Activated naive CD8-positive, alpha-beta T cell treated with anti-CD3 and anti-CD28 coated beads, Interleukin-2, amount 50 U/mL, for 24 hours (primary cell): ENCODE measurements around the gene SOHLH1.
"Not testable (repeated sequence)": the region's sequence is repeated elsewhere in the genome, so short reads cannot be mapped to it uniquely, and the experiment has no call there.

Experiments
- ATAC-seq: fragments of 150-1000 bp; cut with Tn5 transposase; one replicate; pipeline ENCODE4 v1.10.0; 2021
- DNase-seq: peaks from one replicate; pipeline ENCODE4 v3.0.0; 2021
- H3K27ac Mint-ChIP-seq: one replicate; pipeline ENCODE4 v1.8.0; 2021; ENCODE audit warnings: mild to moderate bottlenecking, mixed read lengths
- H3K27me3 Mint-ChIP-seq: one replicate; pipeline ENCODE4 v1.8.0; 2021; ENCODE audit warnings: mixed read lengths
- H3K36me3 Mint-ChIP-seq: one replicate; pipeline ENCODE4 v1.8.0; 2021; ENCODE audit warnings: low read depth, mixed read lengths
- H3K4me1 Mint-ChIP-seq: one replicate; pipeline ENCODE4 v1.8.0; 2021; ENCODE audit warnings: mixed read lengths
- H3K4me3 Mint-ChIP-seq: one replicate; pipeline ENCODE4 v1.8.0; 2021; ENCODE audit warnings: mild to moderate bottlenecking, moderate library complexity, mixed read lengths
- H3K9me3 Mint-ChIP-seq: one replicate; pipeline ENCODE4 v1.8.0; 2021; ENCODE audit warnings: mixed read lengths

The SOHLH1 gene

DNA sequence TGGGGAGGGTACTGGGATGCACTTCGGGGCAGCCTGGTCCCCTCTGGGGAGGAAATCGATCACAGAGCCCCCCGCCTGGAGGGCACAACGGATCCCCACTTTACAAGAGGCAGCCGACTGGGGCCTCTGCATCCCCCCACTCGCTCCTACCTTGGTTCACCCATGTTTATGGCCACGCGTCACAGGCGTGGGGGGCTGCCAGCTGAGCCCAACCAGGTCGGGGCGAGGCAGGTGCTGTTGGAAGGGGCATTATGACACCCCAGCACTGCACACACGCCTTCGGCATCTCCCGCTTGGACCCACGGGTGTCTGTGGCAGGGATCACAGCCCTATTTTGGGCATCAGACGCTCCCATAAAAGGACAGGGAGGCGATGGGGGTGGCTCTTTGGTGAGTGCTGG lies 14.6 kb downstream of the SOHLH1 start:
- Mint-ChIP-seq H3K27ac (no peak overlapping the region), H3K4me1 (no peaks in the 10 kb centered on the region), H3K27me3 (no peaks in the 10 kb centered on the region), H3K36me3 (no peaks in the 10 kb centered on the region), H3K4me3 (no peak overlapping the region), H3K9me3 (no peaks in the 10 kb centered on the region)
- no peak for DNase-seq
- no peak for ATAC-seq

DNA sequence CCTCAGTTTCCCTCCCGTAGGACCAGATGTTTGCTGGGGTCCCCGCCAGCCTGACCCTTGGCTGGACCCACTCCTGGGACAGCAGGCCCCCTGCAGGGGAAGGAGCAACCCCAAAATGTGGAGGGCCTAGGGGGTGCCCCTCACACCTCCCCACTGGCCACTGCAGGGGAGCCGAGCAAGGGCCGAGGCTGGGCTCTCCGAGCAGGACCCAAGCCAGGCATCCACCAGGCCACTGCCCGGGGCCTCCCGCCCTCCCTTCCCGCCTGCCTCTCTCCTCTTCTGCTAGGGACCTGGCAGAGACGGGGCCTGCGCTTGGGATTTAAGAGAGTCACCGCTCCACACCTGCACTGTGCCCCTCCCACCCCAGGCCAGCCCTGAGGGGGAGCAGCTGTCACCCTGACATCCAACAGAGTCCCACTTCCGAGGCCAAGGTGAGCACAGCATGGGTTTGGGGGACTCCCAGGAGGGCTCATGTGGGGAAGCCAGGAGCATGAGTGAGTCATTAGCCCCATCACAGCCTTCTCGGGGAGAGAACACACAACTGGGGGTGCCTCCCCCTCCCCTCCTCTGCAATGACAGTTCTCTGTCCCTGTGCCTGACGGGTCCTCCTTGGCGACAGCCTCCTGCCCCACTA lies 15.8 kb downstream of the SOHLH1 start:
- H3K4me1 Mint-ChIP-seq = no peaks in the 10 kb centered on the region
- ATAC-seq = no peak
- no peaks in the 10 kb centered on the region for H3K9me3 Mint-ChIP-seq
- no peaks in the 10 kb centered on the region for H3K36me3 Mint-ChIP-seq
- H3K27ac Mint-ChIP-seq = no peak overlapping the region
- no peaks in the 10 kb centered on the region for H3K27me3 Mint-ChIP-seq
- H3K4me3 Mint-ChIP-seq = no peak overlapping the region
- no peak for DNase-seq

DNA sequence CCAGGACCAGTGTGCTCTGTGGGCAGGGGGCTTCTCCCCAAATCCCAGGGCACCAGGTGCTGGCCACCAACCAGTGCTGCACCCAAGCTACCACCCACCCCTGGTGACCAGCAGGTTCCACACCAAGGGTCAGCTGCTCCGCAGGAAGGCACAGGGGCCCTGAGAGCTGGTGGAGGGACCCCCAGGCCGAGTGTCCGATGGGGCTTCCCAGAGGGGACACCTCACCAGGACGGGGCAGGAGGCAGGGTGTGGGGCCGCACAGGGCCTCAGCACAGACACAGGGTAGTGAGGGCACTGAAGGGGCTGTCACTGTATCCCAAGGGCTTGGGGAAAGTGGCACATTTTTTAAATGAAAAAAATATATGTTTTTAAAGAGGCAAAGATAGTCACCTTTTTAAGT lies 18.1 kb downstream of the SOHLH1 start:
- Mint-ChIP-seq H3K4me1 (no peaks in the 10 kb centered on the region), H3K4me3 (no peak overlapping the region), H3K27me3 (no peaks in the 10 kb centered on the region), H3K27ac (no peak overlapping the region), H3K36me3 (no peaks in the 10 kb centered on the region), H3K9me3 (no peaks in the 10 kb centered on the region)
- no peak for ATAC-seq
- DNase-seq = no peak

DNA sequence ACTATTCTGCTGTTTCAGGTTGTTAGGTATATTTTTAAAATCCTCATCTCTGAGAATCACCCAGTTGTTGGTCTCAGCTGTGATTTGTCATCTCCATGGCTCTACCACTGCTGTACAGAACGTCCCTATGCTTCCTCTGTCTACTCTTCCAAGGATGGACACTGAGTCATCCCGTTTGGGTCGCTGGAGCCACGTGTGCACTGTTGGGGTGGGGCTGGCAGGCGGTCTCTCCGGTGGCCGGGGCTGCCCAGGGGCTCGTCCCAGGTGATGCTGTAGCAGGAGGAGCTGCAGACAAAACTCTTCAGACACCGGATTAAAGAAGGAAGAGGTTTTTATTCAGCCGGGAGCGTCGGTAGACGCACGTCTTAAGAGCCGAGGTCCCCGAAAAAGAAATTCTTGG lies 19.2 kb downstream of the SOHLH1 start:
- Mint-ChIP-seq H3K9me3 (no peaks in the 10 kb centered on the region), H3K27me3 (peaks cover 2% of the 10 kb centered on the region), H3K4me1 (no peaks in the 10 kb centered on the region), H3K4me3 (no peak overlapping the region), H3K27ac (no peak overlapping the region), H3K36me3 (no peaks in the 10 kb centered on the region)
- ATAC-seq = no peak
- no peak for DNase-seq

DNA sequence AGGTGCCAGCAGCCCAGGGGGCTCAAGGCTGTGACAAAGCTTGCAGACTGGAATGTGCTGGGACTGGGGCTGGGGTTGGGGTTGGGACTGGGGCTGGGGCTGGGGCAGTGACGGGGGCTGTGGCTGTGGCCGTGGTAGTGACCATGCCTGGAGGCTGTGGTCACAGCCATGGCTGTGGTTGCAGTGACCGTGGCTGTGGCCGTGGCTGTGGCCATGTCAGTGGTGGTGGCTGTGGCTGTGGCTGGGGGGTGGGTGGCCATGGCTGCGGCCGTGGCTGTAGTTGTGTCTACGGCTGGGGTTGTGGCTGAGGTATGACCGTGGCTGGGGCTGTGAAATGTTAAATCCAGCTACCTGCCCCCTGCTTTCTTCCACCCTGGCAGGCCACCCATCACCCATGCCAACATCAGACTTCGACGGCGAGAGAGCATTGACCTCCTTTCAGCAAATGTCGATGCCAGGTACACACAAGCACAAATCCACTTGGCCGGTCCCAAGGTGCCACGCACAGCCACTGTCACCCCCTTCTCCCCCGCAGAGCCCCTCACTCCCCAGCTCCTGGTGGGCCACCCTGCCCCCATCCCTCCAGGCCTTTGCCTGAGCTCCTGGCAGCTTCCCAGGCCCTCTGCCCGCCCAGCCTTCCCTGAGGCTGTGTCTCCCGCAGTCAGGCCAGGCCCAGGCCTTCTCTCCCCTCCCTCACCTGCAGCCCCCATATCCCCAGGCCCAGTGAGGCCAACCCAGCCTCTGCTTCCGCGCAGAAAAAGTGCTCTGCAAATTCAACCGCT lies 20.9 kb downstream of the SOHLH1 start:
- H3K9me3 Mint-ChIP-seq = no peaks in the 10 kb centered on the region
- DNase-seq = no peak
- H3K27me3 Mint-ChIP-seq = peaks cover 2% of the 10 kb centered on the region
- H3K4me3 Mint-ChIP-seq = no peak overlapping the region
- no peaks in the 10 kb centered on the region for H3K4me1 Mint-ChIP-seq
- no peak for ATAC-seq
- no peak overlapping the region for H3K27ac Mint-ChIP-seq
- no peaks in the 10 kb centered on the region for H3K36me3 Mint-ChIP-seq

DNA sequence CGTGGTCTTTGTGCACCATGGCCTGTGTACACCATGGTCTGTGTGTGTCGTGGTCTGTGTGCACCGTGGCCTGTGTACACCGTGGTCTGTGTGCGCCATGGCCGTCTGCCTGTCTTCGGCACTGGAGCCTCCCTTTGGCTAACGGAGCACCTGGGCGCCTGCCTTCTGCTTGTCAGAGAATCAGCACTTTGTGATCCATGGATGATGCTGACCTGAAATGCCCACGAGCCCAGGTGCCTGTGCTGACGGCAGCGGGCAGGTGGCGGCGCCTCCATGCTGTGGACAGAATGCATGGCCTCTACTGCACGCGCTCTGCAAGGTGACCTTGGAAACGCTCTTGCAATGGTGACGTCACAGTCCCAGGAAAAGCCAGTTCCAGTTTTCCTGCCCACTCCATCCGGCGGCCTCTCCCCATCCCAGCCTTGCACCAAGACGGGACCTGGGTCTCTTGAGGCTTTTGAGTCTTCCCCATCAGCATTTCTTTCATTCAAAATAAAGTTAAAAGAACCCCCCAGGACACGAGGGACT lies 21.6 kb downstream of the SOHLH1 start:
- H3K9me3 Mint-ChIP-seq = no peaks in the 10 kb centered on the region
- no peaks in the 10 kb centered on the region for H3K4me1 Mint-ChIP-seq
- no peak for ATAC-seq
- H3K36me3 Mint-ChIP-seq = no peaks in the 10 kb centered on the region
- H3K27me3 Mint-ChIP-seq = peaks cover 2% of the 10 kb centered on the region
- H3K4me3 Mint-ChIP-seq = no peak overlapping the region
- DNase-seq = no peak
- H3K27ac Mint-ChIP-seq = no peak overlapping the region

DNA sequence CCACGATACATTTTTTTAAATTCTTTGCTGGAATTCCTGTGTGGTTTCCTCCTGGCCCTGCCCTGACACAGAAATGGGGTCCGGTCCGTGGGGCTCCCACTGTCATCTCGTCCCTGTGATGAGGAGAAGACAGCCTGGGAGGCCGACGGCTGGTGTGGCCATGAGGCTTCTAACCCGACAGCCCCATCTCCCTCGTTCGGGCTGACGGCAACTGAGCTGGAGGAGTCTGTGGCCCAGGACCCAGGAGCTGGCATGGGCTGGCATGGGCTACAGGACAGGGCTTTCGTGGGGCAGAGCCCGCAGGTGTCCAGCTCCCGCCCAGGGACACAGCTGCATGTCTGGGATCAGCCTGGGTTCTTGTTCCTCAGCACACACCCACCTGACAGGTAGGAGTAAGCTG lies 22.4 kb downstream of the SOHLH1 start:
- no peak overlapping the region for H3K4me3 Mint-ChIP-seq
- H3K9me3 Mint-ChIP-seq = no peaks in the 10 kb centered on the region
- H3K36me3 Mint-ChIP-seq = no peaks in the 10 kb centered on the region
- no peaks in the 10 kb centered on the region for H3K4me1 Mint-ChIP-seq
- ATAC-seq = no peak
- H3K27me3 Mint-ChIP-seq = peaks cover 5% of the 10 kb centered on the region
- H3K27ac Mint-ChIP-seq = no peak overlapping the region
- DNase-seq = no peak

DNA sequence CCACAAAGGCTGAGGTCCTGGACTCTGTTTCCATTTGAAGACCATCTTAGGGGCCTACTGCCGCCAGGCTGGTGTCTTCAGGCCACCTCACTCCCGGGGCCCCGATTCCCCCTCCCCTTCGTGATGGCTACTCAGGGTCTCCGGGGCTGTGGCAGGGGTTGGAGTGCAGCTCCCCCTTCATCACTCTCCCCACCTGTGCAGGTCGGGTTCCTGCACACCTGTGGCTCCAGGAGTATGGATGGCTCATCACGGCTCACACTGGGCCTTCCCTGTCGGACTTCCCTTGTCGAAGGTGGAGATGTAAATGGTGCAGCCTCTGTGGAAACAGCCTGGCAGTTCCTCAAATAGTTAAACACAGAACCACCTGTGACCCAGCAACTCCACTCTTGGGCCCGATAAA lies 24.3 kb downstream of the SOHLH1 start:
- ATAC-seq = no peak
- H3K4me3 Mint-ChIP-seq = no peak overlapping the region
- H3K9me3 Mint-ChIP-seq = no peaks in the 10 kb centered on the region
- H3K27me3 Mint-ChIP-seq = peaks cover 5% of the 10 kb centered on the region
- no peak for DNase-seq
- no peaks in the 10 kb centered on the region for H3K4me1 Mint-ChIP-seq
- no peak overlapping the region for H3K27ac Mint-ChIP-seq
- H3K36me3 Mint-ChIP-seq = no peaks in the 10 kb centered on the region

DNA sequence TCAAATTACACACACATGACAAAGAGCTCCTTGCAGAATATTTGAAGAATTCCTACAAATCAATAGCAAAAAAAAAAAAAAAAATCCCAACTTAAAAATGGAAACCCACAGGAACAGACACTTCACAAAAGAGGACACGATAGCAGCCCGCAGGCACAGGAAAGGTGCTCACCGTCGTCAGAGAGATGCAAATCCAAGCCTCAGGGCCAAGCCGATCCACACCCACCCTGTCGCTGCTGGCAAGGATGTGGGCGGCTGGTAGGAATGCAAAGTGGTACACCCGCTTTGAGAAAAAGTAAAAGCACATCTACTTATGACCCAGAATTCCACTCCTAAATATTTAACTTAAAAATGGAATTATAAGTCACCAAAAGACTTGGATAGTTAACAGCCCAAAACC lies 25.3 kb downstream of the SOHLH1 start:
- no peak for ATAC-seq
- no peaks in the 10 kb centered on the region for H3K9me3 Mint-ChIP-seq
- H3K27ac Mint-ChIP-seq = no peak overlapping the region
- H3K4me1 Mint-ChIP-seq = no peaks in the 10 kb centered on the region
- H3K4me3 Mint-ChIP-seq = no peak overlapping the region
- no peaks in the 10 kb centered on the region for H3K36me3 Mint-ChIP-seq
- H3K27me3 Mint-ChIP-seq = peaks cover 5% of the 10 kb centered on the region
- no peak for DNase-seq

DNA sequence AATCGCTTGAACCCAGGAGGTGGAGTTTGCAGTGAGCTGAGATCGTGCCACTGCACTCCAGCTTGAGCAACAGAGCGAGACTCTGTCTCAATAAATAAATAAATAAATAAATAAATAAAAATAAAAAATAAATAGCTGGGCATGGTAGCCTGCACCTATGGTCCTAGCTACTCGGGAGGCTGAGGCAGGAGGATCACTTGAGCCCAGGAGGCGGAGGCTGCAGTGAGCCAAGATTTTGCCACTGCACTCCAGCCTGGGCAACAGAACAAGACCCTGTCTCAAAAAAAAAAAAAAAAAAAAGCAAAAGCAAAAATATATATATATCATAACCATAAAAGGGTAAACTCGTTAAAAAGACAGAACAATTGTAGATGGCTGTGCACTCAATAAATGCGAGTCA lies 26.5 kb downstream of the SOHLH1 start:
- H3K4me3 Mint-ChIP-seq, ATAC-seq, H3K27ac Mint-ChIP-seq, H3K4me1 Mint-ChIP-seq, H3K27me3 Mint-ChIP-seq, H3K36me3 Mint-ChIP-seq, H3K9me3 Mint-ChIP-seq, DNase-seq: not testable (repeated sequence)

DNA sequence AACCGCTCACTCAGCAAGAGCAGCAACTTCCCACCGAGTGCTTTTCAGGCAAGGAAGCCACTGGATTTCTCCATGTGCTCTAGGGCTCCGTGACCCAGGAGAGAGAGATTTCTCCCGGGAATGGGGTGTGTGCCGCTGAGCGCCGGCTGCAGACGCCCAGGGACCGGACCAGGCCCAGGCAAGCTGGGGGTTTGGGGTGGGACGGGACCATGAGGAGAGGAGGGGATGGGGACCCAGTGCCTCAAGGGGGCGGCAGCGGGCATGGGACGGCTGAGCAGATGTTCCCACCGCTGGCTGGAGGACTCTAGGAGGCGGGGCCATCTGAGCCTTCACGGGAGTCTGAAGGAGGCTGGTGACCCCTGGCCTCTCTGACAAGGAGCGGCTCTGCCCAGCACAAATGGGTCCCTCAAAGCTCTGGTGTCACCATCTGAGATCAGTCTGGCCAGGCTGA lies 27.7 kb downstream of the SOHLH1 start:
- Mint-ChIP-seq H3K4me1 (no peaks in the 10 kb centered on the region), H3K4me3 (no peak overlapping the region), H3K9me3 (no peaks in the 10 kb centered on the region), H3K27ac (no peak overlapping the region), H3K36me3 (no peaks in the 10 kb centered on the region), H3K27me3 (peaks cover 5% of the 10 kb centered on the region)
- peak; percentile 11 for ATAC-seq
- DNase-seq = no peak

DNA sequence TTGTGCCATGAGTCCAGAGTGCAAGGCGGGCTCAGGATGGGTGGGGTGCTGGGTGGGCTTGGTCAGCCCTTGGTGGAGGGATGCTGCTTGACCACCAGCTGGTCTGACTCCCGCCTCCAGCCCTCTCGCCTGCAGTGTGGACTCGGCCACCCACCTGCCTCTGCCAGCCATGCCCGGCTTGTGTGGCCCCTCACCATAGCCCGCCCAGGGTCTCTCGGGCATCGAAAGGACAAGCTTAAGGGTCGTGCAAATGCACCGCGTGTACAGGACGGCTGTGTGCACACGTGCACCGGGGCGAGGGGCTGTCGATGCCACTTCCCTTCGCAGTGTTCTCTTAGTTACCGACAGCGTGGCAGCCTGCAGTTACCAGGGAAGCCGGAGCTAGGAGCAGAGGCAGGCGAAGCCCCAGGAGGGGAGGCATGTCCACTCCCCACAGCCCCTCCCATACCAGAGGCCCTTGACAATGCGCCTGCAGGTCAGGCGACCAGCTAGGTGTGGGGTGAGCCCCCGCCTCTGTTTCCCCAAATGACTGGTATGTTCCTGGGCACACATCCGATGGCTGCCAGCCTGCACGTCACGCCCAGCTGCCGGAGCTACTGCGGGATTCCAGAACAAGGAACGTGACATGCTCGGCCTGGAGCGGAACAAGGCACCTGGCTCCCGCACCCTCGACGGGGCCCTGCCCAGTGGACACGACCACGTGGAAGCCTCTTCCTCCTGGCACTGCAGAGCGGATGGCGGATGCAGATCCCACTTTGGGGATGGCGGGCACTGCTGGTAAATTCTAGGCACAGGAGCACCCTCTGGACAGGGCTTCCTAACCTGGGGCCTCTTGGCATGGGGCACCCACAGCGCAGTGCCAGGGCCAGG lies 28.3 kb downstream of the SOHLH1 start:
- no peak overlapping the region for H3K4me3 Mint-ChIP-seq
- no peak overlapping the region for H3K27ac Mint-ChIP-seq
- no peak for DNase-seq
- H3K27me3 Mint-ChIP-seq = peaks cover 5% of the 10 kb centered on the region
- no peak for ATAC-seq
- no peaks in the 10 kb centered on the region for H3K9me3 Mint-ChIP-seq
- no peaks in the 10 kb centered on the region for H3K4me1 Mint-ChIP-seq
- no peaks in the 10 kb centered on the region for H3K36me3 Mint-ChIP-seq

DNA sequence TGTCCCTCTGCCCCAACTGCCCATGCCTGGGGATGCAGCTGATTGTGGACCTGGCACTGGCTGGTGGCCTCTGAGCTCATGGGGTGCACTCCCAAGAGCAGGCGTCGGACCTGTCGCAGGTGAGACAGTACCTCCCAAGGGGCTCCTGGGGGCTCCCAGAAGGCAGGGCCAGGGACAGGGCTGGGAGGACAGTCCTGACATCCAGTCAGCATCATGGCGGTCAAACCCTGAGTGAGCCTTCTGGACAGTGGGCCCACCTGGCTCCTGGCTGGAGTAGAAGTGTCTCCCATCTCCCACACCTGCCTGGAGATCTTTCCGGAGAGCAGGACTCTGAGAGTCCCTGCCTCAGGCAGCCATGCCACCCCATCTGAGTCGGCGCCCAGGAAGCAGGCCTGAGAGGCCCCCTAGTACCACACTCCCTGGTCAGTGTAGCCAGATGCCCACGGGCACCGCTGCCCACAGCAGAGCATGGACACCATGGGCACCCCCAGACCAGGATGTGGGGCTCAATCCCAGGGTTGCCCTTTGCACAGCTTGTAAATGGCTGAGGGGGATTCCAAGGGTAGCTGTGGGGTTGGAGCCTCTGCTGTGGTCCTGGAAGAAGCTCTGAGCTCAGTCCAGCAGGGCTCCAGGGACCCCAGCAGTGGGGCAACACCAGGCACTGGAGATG lies 29.5 kb downstream of the SOHLH1 start:
- no peak overlapping the region for H3K27ac Mint-ChIP-seq
- H3K36me3 Mint-ChIP-seq = no peaks in the 10 kb centered on the region
- no peaks in the 10 kb centered on the region for H3K4me1 Mint-ChIP-seq
- no peak for ATAC-seq
- H3K27me3 Mint-ChIP-seq = peaks cover 3% of the 10 kb centered on the region
- no peak for DNase-seq
- H3K9me3 Mint-ChIP-seq = no peaks in the 10 kb centered on the region
- H3K4me3 Mint-ChIP-seq = no peak overlapping the region

DNA sequence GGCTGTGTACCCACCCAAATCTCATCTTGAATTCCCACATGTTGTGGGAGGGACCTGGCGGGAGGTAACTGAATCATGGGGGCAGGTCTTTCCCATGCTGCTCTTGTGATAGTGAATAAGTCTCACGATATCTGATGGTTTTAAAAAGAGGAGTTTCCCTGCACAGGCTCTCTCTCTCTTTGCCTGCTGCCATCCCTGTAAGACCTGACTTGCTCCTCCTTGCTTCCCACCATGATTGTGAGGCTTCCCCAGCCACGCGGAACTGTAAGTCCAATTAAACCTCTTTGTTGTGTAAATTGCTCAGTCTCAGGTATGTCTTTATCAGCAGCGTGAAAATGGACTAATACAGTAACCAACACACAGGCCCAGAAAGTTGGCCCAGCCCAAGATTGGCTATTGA lies 30.3 kb downstream of the SOHLH1 start:
- DNase-seq, ATAC-seq, H3K27me3 Mint-ChIP-seq, H3K36me3 Mint-ChIP-seq, H3K4me1 Mint-ChIP-seq, H3K9me3 Mint-ChIP-seq, H3K27ac Mint-ChIP-seq, H3K4me3 Mint-ChIP-seq: not testable (repeated sequence)
